HL-60 (cell line): Measurements from ENCODE around the gene GDF11.

Source experiments
- CTCF ChIP-seq: IDR thresholded peaks from one replicate; pipeline ENCODE4 v1.5.1; 2011; ENCODE audit warnings: low read length, control low read depth, inconsistent platforms; ENCODE audit not compliant: insufficient read depth
- GABPA ChIP-seq: IDR thresholded peaks from 2 replicates; pipeline ENCODE4 v1.6.1; 2012; ENCODE audit warnings: low read depth
- POLR2AphosphoS5 ChIP-seq: IDR thresholded peaks from 2 replicates; pipeline ENCODE4 v1.6.1; 2012; ENCODE audit warnings: low read depth
- REST ChIP-seq: IDR thresholded peaks from 2 replicates; pipeline ENCODE4 v1.6.1; 2012; ENCODE audit warnings: low read depth; ENCODE audit not compliant: insufficient replicate concordance
- SPI1 ChIP-seq: IDR thresholded peaks from 2 replicates; pipeline ENCODE4 v1.6.1; 2012; ENCODE audit warnings: low read depth, mild to moderate bottlenecking, borderline replicate concordance

DNA sequence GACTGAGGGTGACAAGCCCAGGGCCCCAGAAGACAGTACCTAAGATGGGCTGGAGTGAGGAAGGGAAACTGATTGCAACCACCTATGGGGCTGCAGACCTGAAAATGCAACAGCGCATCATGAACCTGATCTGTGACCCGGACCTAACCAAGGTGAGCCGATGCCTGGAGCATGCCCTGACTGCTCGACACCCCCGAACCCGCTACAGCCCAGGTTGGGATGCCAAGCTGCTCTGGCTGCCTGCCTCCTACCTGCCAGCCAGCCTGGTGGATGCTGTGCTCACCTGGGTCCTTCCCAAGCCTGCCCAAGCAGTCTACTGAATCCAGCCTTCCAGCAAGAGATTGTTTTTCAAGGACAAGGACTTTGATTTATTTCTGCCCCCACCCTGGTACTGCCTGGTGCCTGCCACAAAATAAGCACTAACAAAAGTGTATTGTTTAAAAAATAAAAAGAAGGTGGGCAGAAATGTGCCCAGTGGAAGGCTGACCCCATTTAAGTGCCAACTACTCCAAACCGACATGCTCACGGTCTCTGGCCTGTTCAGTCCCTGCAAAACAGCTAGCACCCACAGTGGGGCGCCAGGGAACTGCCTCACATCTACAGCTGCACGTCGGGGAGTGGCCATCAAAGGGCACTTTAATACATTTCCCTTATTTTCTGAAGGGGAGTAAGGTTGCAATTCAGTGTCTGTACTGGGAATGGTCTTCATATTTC, 18.5 kb upstream of the GDF11 start:
- TF ChIP-seq CTCF (peak; percentile 74), REST (no peak), POLR2AphosphoS5 (no peak; the same call in 1 of the 2 replicates), GABPA (no peak), SPI1 (peak; percentile 39; the same call in 1 of the 2 replicates)
